CD4-positive, alpha-beta T cell treated with Interleukin-21 for 1 hour (primary cell): Measurements from ENCODE around the gene TSEN54.
A peak's percentile ranks its signal among the peaks of the same experiment; 100 is the strongest.
"Not testable (repeated sequence)": the region's sequence is repeated elsewhere in the genome, so short reads cannot be mapped to it uniquely, and the experiment has no call there.

Experiments used
- DNase-seq: peaks from one replicate; pipeline ENCODE4 v3.0.0-alpha.2; 2020

TSEN54 gene

DNA sequence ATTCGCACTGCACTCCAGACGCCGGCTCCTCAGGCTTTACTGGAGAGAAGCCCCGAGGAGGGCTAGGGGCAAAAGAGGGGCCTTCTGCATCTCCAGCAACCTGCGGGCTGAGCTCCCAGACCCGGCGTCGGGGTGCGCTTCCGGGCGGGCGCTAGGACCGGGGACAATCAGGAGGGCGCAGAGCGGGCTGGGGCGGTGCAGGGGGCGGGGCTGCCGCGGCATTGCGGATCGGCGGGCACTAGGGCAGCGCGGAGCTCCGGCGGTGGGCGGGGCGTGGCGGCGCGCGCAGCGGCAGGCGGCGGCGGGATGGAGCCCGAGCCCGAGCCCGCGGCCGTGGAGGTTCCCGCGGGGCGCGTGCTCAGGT is at the start of gene TSEN54:
Gene TSEN54, plus strand, starts transcription at position 274 of the 364 bp plus-strand sequence. Its CDS starts 33 bp downstream, at position 307.
- DNase-seq = peak; percentile 94

GRCh38 chr17:75468291-75468754 is 48.0 kb upstream of the TSEN54 start:
- no peak for DNase-seq

GRCh38 chr17:75468779-75469373 is 47.5 kb upstream of the TSEN54 start:
- no peak for DNase-seq

GRCh38 chr17:75471207-75471606 is 45.1 kb upstream of the TSEN54 start:
- no peak for DNase-seq

DNA sequence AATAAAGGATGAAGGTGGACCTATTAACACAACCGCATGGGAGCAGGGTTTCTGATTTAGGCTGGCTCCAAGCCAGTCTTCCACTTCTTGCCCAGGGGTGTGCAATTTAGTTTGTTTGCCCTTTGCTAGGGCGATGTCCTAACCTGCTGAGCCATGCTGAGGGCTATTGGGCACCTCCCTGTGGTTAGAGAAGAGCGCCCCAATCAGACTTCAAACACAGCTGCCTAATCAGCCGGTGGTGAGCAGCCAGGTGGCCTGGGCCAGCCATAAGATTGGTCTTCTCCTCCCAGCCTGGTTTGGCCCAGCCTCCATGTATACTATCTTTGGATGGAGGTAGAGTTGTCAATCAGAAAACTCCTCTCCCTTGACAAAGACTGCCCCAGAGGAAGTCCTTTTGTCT is 44.2 kb upstream of the TSEN54 start:
- DNase-seq = no peak

GRCh38 chr17:75473246-75473645 is 43.1 kb upstream of the TSEN54 start:
- DNase-seq = no peak

GRCh38 chr17:75474736-75475135 is 41.6 kb upstream of the TSEN54 start:
- no peak for DNase-seq

- DNase-seq = no peak
Measured at GRCh38 chr17:75475144-75475835, 41.0 kb upstream of the TSEN54 start.

- DNase-seq = no peak
Measured at GRCh38 chr17:75475851-75476250, 40.5 kb upstream of the TSEN54 start.

DNA sequence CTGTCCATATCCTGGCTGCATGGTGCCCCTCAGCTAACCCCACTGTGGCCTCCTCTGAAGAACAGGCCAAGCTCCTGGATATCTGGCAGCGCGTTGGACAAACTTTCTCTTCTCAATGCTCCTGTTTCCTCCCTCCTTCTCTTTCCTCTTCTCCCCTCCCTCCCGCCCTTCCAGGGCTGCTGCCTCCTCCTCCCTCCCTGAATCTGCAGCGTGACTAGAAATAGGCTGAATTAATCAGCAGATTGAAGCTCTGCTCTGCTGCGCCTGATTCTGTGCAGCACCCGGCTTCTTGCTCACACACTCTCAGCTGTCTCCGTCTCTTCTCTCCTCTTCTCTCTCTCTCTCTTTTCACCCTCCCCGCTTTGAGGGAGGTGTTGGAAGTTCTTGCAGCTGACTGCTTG is 40.1 kb upstream of the TSEN54 start:
- DNase-seq = no peak

DNA sequence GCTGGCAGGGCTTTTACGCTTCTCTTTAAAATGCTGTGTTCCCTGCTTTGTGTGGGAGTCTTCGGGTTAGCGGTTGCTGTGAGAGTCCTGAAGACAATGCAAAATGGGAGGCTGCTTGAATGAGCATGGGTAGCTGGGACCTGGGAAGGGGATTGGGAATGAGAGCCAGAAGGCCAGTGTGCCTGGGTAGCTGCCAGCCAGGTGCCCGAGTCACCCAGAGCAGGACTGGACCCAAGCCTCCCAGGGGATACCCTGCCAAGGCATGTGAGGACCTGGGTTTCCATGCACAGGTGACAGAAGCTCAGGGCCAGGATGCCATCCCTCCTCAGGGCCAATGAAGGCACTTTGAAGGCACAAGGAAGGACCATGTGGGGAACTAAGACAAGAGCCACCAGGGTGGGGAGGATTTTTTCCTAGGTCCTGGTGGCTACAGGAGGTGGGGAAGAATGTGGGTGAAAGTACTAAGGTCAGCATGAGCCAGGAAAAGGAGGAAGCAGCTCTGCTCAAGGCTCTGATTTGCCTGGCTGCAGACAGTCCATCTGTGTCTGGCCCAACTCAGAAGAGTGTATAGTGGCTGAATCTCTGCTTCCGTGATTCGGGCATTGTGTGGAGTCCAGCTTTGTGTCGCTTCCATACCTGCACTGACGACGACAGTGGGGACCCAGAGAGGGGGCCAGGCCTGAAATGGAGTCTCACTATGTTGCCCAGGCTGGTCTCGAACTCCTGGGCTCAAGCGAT is 39.4 kb upstream of the TSEN54 start:
- DNase-seq = no peak

GRCh38 chr17:75477490-75477862 is 38.9 kb upstream of the TSEN54 start:
- DNase-seq = not testable (repeated sequence)

GRCh38 chr17:75478508-75478907 is 37.8 kb upstream of the TSEN54 start:
- DNase-seq = no peak

DNA sequence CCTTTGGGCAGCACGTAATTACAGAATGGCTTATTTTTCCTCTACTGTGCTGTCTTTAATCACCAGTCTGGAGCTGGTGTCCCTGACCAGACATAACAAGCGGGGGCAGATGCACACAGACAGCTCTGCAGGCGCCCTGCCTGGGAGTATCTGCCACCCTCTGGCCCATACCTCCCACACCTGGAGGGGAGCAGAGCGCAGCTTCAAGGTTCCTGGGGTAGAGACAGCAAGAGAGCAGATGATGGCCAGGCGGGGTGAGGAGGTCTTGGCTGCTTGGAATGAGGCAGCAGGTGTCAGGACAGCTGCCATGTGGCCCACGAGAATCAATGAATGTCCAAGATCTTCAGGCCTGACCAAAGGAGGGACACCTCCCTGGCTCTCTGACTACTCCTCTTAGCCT is 36.0 kb upstream of the TSEN54 start:
- no peak for DNase-seq

DNA sequence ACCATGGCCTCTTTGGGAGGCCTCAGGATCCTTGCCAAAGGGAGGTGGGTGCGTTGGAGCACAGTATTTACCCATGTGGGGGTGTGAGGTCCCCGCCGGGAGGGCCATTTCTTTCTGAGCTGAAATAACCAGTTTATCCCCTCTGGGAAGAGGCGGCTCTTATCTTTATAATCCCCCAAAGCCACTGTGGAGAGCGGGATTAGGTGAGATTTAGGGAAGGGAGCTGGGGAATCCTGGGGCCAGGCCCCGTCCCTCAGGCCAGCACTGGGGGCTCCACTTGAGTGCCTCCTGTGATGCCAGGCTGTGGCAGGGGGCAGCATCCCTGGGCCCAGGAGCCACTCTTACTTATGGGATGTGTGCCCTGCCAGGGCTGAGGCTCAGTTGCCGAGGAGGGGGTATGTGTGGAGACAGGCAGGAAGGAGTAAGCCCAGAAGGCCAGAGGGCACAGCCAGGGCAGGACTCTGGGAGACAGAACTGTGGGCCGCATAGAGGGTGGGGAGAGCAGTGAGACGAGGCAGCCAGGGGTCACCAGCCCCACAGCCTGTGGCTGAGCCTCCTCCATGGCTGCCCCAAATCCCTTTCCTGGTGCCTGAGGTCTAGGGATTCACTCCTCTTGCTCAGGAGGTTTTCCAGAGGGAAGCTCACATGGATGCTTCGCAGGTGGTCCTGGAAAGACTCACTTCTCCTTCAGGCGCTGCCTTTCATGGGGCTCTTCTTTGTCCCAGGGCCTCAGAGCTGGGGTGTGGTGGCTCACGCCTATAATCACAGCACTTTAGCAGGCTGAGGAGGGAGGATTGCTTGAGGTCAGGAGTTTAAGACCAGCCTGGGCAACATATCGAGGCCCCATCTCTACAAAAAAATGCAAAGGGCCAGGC is 34.9 kb upstream of the TSEN54 start:
- DNase-seq = no peak

- no peak for DNase-seq
Measured at GRCh38 chr17:75482098-75482942, 34.0 kb upstream of the TSEN54 start.

- no peak for DNase-seq
Measured at GRCh38 chr17:75485688-75486087, 30.6 kb upstream of the TSEN54 start.

DNA sequence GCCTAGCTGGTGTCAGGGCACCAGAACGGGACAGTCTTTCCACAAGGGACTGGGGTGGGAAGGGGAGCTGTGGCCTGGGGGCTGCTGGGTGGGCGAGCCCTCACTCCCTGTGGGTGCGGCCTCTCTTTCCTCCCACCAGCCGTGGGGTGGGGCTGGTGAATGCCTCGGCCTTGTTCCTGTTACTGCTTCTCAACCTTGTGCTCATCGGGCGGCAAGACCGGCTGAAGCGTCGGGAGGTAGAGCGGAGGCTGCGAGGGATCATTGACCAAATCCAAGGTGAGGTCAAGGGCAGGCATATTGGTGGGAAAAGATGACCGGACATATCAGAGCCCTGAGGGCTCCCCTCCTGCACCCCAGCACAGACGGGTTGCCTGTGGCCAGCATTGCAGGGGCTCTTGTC is 30.2 kb upstream of the TSEN54 start:
- DNase-seq = no peak

DNA sequence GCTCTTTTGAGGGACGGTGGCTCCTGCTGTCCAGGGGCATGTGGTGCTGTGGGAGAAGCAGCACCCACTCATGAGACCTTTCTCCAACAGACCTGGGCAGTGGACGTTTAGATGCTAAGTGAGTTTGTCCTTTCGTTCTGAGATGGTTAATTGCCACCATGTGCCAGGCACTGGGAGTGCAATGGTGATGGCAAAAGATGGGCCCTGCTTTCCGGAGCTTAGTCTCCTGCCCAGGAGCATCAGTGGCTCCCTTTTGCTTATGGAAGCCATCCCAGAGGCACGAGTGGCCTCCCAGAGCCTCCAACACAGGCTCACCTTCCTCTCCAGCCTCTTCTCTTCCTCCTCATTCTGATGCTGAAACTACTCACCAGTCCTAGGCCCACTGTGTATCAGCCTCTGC is 29.4 kb upstream of the TSEN54 start:
- no peak for DNase-seq

DNA sequence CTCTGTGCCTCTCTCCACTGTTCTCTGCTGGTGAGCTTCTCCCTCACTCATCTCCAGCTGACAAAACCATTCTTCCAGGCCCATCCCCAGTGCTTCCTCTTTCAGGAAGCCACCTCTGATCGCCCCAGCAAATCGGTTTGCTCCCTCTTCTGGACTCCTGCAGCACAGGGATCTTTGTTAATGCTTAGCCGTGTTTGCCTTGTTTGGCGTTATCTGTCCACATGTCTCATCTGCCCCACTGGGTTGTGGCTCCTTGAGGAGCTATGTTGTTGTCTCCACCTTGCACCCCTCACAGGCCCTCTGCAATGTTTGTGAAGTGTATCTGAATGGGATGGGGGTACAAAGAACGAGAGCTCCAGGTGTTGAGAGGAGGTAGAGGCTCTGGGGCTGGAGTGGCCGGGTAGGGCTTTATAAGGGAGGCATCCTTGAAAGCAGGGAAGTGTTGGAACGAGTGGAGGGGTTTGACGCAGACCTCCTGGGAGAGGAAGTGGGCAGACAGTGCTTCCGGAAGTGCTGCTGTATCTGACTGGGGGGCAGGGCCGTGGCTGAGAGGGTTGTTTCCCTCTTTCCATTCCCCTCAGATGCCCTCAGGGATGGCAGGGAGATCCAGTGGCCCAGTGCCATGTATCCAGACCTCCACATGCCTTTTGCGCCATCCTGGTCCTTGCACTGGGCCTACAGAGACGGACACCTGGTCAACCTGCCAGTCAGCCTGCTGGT is 28.8 kb upstream of the TSEN54 start:
- peak; percentile 55 for DNase-seq

GRCh38 chr17:75488693-75489510 is 27.4 kb upstream of the TSEN54 start:
- DNase-seq = no peak
